ENCODE results near the gene CALCOCO2. TPM values are rescaled to one million over a fixed set of nuclear protein-coding genes. Genes with fewer than 3 reads are reported as not detected.

CALCOCO2 gene
- total and polyA plus RNA-seq, 4 donors: 23.0 to 64.9 (median 44.0) TPM

GRCh38 chr17:48871035-48871550 is 40.3 kb downstream of the CALCOCO2 start:
- H3K9me3 ChIP-seq (ENCODE audit: control insufficient read depth in 4 of 4, low read length in 3 of 4): no peaks in the 10 kb centered on the region
- 59% methylated on average over 4 of the region's 4 CpGs for WGBS
- H3K4me1 ChIP-seq (ENCODE audit: control insufficient read depth in 4 of 4, insufficient read depth in 4 of 4, low read length in 3 of 4): peaks cover 10 to 34% (median 18%) of the 10 kb centered on the region in 4 donors
- H3K27me3 ChIP-seq (ENCODE audit: control insufficient read depth in 4 of 4, insufficient read depth in 4 of 4, low read length in 3 of 4): no peaks in the 10 kb centered on the region
- no peak for TF ChIP-seq CTCF (IDR thresholded peaks at IDR 0.05; ENCODE audit: low read depth, low read length, missing input control)
- TF ChIP-seq GABPA (IDR thresholded peaks at IDR 0.05 in 1 of 2, conservative IDR thresholded peaks at IDR 0.05 in 1 of 2): no peak
- no peak for TF ChIP-seq HNF4A (conservative IDR thresholded peaks at IDR 0.05)
- no peak for TF ChIP-seq TAF1 (conservative IDR thresholded peaks at IDR 0.05)
- no peak for TF ChIP-seq RAD21 (IDR thresholded peaks at IDR 0.05)
- TF ChIP-seq NR2F2 (IDR thresholded peaks at IDR 0.05): no peak
- no peak for TF ChIP-seq FOXA1 (IDR thresholded peaks at IDR 0.05)
- TF ChIP-seq REST (IDR thresholded peaks at IDR 0.05): no peak
- no peak for TF ChIP-seq FOXA2 (IDR thresholded peaks at IDR 0.05)
- TF ChIP-seq JUND (IDR thresholded peaks at IDR 0.05): no peak
- no peak for TF ChIP-seq HNF4G (IDR thresholded peaks at IDR 0.05)
- no peak for TF ChIP-seq ZBTB33 (IDR thresholded peaks at IDR 0.05)
- no peak for TF ChIP-seq ATF3 (IDR thresholded peaks at IDR 0.05)
- no peak for TF ChIP-seq MAX (IDR thresholded peaks at IDR 0.05)
- H3K9ac ChIP-seq (ENCODE audit: low read depth in 1 of 2, low read length in 2 of 2): no peak overlapping the region
- peaks cover 0 to 2% (median 0%) of the 10 kb centered on the region in 4 donors for H3K36me3 ChIP-seq (ENCODE audit: control insufficient read depth in 4 of 4, insufficient read depth in 3 of 4, low read depth in 1 of 4, low read length in 3 of 4)
- H3K4me3 ChIP-seq (ENCODE audit: low read depth in 1 of 3, low read length in 3 of 3): no peak overlapping the region
- peak overlapping the region; percentile 71 to 92 for H3K27ac ChIP-seq (ENCODE audit: low read depth in 1 of 2, low read length in 2 of 2)
- no peak for DNase-seq (ENCODE audit: low spot score)

All from liver (tissue), 9 donors.